ENCODE data around the gene RNF20.
"Not testable (repeated sequence)": the region's sequence is repeated elsewhere in the genome, so short reads cannot be mapped to it uniquely, and the experiment has no call there.

RNF20 gene

DNA sequence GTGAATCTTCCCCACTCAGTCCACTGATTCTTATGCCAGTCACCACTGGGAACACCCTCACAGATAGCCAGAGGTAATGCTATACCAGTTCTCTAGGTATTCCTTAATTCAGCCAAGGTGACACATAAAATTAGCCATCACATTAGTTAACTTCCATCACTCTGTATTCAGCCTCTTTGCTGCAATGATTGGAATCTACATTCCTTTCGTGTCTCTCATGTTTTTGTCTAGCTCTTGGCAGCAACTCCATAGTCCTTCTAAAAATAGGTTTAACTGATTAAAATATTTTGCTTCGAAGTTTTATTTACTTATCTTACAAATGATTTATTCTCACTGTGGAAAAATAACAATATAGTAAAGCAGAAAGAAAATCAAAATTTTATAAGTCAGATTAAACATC, 19.6 kb upstream of the RNF20 start:
- Histone ChIP-seq H3K27ac (ENCODE audit: low read length) (no peak overlapping the region), H3K4me3 (ENCODE audit: low read depth in 1 of 2, low read length in 2 of 2) (no peak overlapping the region)

DNA sequence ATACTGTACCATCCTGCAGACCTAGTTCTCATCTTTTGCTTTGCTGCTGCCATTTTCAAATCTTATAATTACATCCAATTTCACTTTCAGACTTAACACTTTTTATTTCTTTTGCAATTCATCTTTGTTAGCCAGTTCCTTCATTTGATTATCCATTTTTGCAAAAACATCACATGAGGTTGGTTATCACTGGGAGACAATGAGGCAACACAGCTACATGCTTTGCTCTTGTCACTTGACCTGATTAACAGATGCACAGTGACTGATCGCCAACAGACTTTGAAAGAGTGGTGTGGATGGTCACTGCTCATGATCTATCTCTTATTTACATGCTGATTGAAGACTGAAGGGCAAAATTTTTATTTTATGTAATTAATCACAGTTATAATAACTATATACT, 17.0 kb upstream of the RNF20 start:
- Histone ChIP-seq H3K4me3 (ENCODE audit: low read depth in 1 of 2, low read length in 2 of 2) (no peak overlapping the region), H3K9me3 (ENCODE audit: insufficient read depth, low read length, severe bottlenecking) (no peaks in the 10 kb centered on the region), H3K36me3 (ENCODE audit: insufficient read depth, low read length) (no peaks in the 10 kb centered on the region), H4K20me1 (ENCODE audit: insufficient read depth, low read length) (no peaks in the 10 kb centered on the region), H3K79me2 (ENCODE audit: insufficient read depth, low read length) (no peaks in the 10 kb centered on the region), H3K4me2 (ENCODE audit: insufficient read depth, low read length) (no peak overlapping the region), H3K4me1 (ENCODE audit: insufficient read depth, low read length) (no peaks in the 10 kb centered on the region), H2AFZ (ENCODE audit: low read depth, low read length) (no peak overlapping the region), H3K27me3 (ENCODE audit: insufficient read depth, low read length, poor library complexity) (no peaks in the 10 kb centered on the region), H3K27ac (ENCODE audit: low read length) (no peak overlapping the region), H3K9ac (ENCODE audit: low read depth, low read length) (no peak overlapping the region)
- ATAC-seq (ENCODE audit: insufficient read depth, low read depth) (no peak), DNase-seq (no peak)
- TF ChIP-seq EZH2 (IDR thresholded peaks at IDR 0.05; ENCODE audit: borderline replicate concordance, low read depth, low read length, severe bottlenecking), result no peak
- TF ChIP-seq, protein P1, sequence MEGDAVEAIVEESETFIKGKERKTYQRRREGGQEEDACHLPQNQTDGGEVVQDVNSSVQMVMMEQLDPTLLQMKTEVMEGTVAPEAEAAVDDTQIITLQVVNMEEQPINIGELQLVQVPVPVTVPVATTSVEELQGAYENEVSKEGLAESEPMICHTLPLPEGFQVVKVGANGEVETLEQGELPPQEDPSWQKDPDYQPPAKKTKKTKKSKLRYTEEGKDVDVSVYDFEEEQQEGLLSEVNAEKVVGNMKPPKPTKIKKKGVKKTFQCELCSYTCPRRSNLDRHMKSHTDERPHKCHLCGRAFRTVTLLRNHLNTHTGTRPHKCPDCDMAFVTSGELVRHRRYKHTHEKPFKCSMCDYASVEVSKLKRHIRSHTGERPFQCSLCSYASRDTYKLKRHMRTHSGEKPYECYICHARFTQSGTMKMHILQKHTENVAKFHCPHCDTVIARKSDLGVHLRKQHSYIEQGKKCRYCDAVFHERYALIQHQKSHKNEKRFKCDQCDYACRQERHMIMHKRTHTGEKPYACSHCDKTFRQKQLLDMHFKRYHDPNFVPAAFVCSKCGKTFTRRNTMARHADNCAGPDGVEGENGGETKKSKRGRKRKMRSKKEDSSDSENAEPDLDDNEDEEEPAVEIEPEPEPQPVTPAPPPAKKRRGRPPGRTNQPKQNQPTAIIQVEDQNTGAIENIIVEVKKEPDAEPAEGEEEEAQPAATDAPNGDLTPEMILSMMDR (IDR thresholded peaks at IDR 0.05; ENCODE audit: borderline replicate concordance, extremely low read depth, low read length, poor library complexity, severe bottlenecking), result no peak

More for the DNA sequence above, 19.6 kb upstream of the RNF20 start:
- H3K36me3 ChIP-seq (ENCODE audit: insufficient read depth, low read length), result no peaks in the 10 kb centered on the region
- no peak for ATAC-seq (ENCODE audit: insufficient read depth, low read depth)
- H2AFZ ChIP-seq (ENCODE audit: low read depth, low read length), result no peak overlapping the region
- H3K79me2 ChIP-seq (ENCODE audit: insufficient read depth, low read length), result no peaks in the 10 kb centered on the region
- no peak for DNase-seq
- H3K9me3 ChIP-seq (ENCODE audit: insufficient read depth, low read length, severe bottlenecking), result no peaks in the 10 kb centered on the region
- H4K20me1 ChIP-seq (ENCODE audit: insufficient read depth, low read length), result no peaks in the 10 kb centered on the region
- no peak overlapping the region for H3K4me2 ChIP-seq (ENCODE audit: insufficient read depth, low read length)
- H3K4me1 ChIP-seq (ENCODE audit: insufficient read depth, low read length), result no peaks in the 10 kb centered on the region
- H3K27me3 ChIP-seq (ENCODE audit: insufficient read depth, low read length, poor library complexity), result no peaks in the 10 kb centered on the region
- no peak overlapping the region for H3K9ac ChIP-seq (ENCODE audit: low read depth, low read length)
- TF ChIP-seq EZH2 (IDR thresholded peaks at IDR 0.05; ENCODE audit: borderline replicate concordance, low read depth, low read length, severe bottlenecking), result no peak
- TF ChIP-seq, protein P1 (IDR thresholded peaks at IDR 0.05; ENCODE audit: borderline replicate concordance, extremely low read depth, low read length, poor library complexity, severe bottlenecking), result no peak

DNA sequence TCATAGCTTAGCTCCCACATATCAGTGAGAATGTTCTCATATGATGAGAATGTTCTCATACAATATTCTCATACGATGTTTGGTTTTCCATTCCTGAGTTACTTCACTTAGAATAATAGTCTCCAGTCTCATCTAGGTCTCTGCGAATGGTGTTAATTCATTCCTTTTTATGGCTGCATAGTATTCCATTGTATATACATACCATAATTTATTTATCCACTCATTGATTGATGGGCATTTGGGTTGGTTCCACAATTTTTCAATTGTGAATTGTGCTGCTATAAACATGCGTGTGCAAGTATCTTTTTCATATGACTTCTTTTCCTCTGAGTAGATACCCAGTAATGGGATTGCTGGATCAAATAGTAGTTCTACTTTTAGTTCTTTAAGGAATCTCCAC, 15.2 kb upstream of the RNF20 start:
- H3K9ac ChIP-seq (ENCODE audit: low read depth, low read length); H2AFZ ChIP-seq (ENCODE audit: low read depth, low read length); H3K4me3 ChIP-seq (ENCODE audit: low read depth in 1 of 2, low read length in 2 of 2); H3K4me1 ChIP-seq (ENCODE audit: insufficient read depth, low read length); H3K27me3 ChIP-seq (ENCODE audit: insufficient read depth, low read length, poor library complexity); H3K4me2 ChIP-seq (ENCODE audit: insufficient read depth, low read length); H3K9me3 ChIP-seq (ENCODE audit: insufficient read depth, low read length, severe bottlenecking); H3K36me3 ChIP-seq (ENCODE audit: insufficient read depth, low read length); ATAC-seq (ENCODE audit: insufficient read depth, low read depth); DNase-seq; H3K27ac ChIP-seq (ENCODE audit: low read length); H4K20me1 ChIP-seq (ENCODE audit: insufficient read depth, low read length); H3K79me2 ChIP-seq (ENCODE audit: insufficient read depth, low read length): not testable (repeated sequence)

DNA sequence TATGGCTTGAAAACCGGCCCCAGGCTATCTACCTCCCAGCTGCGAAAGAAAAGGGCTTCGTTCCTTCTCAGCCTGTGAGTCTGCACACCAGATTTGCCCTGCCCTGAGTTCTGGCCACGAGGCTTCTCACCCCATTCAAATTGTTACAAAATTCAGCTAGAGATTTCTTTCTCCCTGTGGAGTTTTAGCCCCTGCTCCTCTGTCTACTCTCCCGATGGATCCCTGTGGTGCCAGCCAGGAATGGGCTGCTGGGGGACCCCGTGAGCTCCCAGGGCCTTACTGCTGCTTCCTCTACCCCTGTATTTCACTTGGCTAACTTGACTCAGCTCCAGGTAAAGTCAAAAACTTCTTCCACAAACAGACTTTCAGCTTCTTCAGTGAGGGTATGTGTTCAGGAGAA, 9.3 kb upstream of the RNF20 start:
- Histone ChIP-seq H3K4me1 (ENCODE audit: insufficient read depth, low read length) (no peaks in the 10 kb centered on the region), H4K20me1 (ENCODE audit: insufficient read depth, low read length) (no peaks in the 10 kb centered on the region), H3K9ac (ENCODE audit: low read depth, low read length) (no peak overlapping the region), H3K9me3 (ENCODE audit: insufficient read depth, low read length, severe bottlenecking) (no peaks in the 10 kb centered on the region), H3K27me3 (ENCODE audit: insufficient read depth, low read length, poor library complexity) (no peaks in the 10 kb centered on the region), H2AFZ (ENCODE audit: low read depth, low read length) (no peak overlapping the region), H3K79me2 (ENCODE audit: insufficient read depth, low read length) (no peaks in the 10 kb centered on the region), H3K27ac (ENCODE audit: low read length) (no peak overlapping the region), H3K4me3 (ENCODE audit: low read depth in 1 of 2, low read length in 2 of 2) (no peak overlapping the region), H3K36me3 (ENCODE audit: insufficient read depth, low read length) (no peaks in the 10 kb centered on the region), H3K4me2 (ENCODE audit: insufficient read depth, low read length) (no peak overlapping the region)
- no peak for DNase-seq
- ATAC-seq (ENCODE audit: insufficient read depth, low read depth), result no peak
- no peak for TF ChIP-seq EZH2 (IDR thresholded peaks at IDR 0.05; ENCODE audit: borderline replicate concordance, low read depth, low read length, severe bottlenecking)
- TF ChIP-seq, protein P1 (IDR thresholded peaks at IDR 0.05; ENCODE audit: borderline replicate concordance, extremely low read depth, low read length, poor library complexity, severe bottlenecking), result no peak

Data from DND-41 (cell line).